Tibial nerve (tissue), 4 donors: Measurements from ENCODE around the gene PEX6.

Experiments used
- CTCF ChIP-seq, 5 experiments: fragments of 200-600 bp in 3 of 5; fragments of 450-650 bp in 2 of 5; sonication (generic) in 3 of 5; IDR thresholded peaks; one replicate each; pipeline ENCODE4 v1.5.1; 2016 to 2019; ENCODE audit warnings: antibody characterized with exemption in 5 of 5, mild to moderate bottlenecking in 3 of 5, moderate library complexity in 2 of 5
- EP300 ChIP-seq, 2 donors: sonication (generic); formaldehyde crosslinking; IDR thresholded peaks; one replicate each; pipeline ENCODE4 v1.6.1; 2017; ENCODE audit warnings: antibody characterized with exemption in 2 of 2, mild to moderate bottlenecking in 1 of 2
- POLR2A ChIP-seq, 2 donors: fragments of 450-650 bp; IDR thresholded peaks; one replicate each; pipeline ENCODE4 v1.6.1; 2017; ENCODE audit warnings: antibody characterized with exemption in 2 of 2, mild to moderate bottlenecking in 2 of 2, moderate library complexity in 2 of 2

- TF ChIP-seq CTCF (IDR thresholded peaks at IDR 0.05): no peak
- TF ChIP-seq POLR2A (IDR thresholded peaks at IDR 0.05): no peak
- TF ChIP-seq EP300 (IDR thresholded peaks at IDR 0.05): no peak
These were observed 31.0 kb downstream of the PEX6 start for GRCh38 chr6:42947950-42948349.
